Measurements from ENCODE around the gene XCL1.

XCL1 gene

DNA sequence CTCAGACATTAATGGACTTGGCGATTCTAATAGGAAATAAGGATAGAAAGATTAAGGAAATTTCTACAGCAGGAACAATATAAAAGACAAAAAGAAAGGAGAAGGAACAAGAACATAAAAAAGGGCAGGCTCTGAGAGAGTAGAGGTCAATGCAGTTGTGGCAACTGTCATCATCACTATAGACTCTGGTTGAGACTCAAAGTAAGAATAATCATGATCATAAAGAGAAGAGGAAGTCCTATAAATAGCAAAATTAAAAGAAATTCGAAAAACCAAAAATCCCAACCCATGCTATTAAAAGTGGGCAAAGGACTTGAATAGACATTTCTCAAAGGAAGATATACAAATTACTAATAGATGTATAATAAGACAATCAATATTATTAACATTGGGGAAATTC is 14.4 kb upstream of the XCL1 start:
- TF ChIP-seq GATA2 (IDR thresholded peaks at IDR 0.05; ENCODE audit: low read depth, low read length) (no peak), GATA3 (IDR thresholded peaks at IDR 0.05; ENCODE audit: low read depth, low read length) (no peak)

DNA sequence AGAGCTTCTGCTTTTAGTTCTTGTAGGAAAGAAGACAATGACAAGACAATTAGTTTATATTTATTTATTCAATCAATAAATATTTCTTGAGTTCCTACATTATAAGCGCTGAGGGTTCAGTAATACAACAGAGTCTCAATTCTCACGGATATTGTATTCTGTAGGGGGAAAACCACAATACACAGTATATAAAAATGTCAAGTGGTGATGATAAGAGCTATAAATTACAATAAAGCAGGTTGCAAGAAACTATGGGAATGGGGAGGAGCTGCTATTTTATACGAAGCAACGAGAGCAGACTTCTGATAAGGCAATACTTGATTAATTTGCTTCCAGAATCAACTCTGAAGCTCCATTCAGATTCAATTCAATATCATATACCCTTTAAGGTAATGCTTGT is 10.6 kb upstream of the XCL1 start:
- TF ChIP-seq GATA2 (IDR thresholded peaks at IDR 0.05; ENCODE audit: low read depth, low read length) (no peak), GATA3 (IDR thresholded peaks at IDR 0.05; ENCODE audit: low read depth, low read length) (no peak)

DNA sequence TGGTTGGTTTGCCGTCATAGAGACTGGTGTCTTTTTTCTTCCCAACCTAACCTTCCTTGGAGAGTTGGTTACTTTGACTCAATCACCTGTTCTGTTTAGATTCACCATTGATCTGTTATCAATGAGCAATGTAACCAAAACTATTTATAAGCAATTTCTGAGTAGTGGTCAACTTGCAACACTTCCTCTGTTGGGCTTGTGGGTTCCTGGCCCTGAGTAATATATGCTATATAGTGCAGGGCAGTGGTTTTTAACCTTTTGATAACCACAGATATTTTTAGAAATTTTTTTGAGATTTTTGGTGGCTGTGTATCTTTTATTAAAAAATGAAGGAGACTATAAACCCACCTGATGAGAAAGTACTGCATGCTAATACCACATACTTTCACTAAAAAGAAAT is 9.4 kb upstream of the XCL1 start:
- TF ChIP-seq GATA3 (IDR thresholded peaks at IDR 0.05; ENCODE audit: low read depth, low read length) (no peak), GATA2 (IDR thresholded peaks at IDR 0.05; ENCODE audit: low read depth, low read length) (no peak)

DNA sequence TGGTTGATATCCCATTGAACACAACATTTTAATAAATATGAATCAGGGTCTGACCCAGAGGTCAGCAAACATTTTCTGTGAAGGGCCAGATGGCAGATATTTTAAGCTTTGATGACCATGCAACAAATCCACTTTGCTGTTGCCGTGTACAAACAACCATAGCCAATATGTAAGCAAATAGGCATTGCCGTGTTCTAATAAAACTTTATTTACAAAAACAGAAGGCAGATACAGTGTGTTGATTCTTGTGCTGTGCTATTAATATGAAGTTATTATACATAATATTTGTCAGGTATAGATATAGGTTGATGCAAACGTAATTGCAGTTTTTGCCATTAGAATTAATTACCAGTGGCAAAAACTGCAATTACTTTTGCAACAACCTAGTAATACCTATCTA is 8.8 kb upstream of the XCL1 start:
- TF ChIP-seq GATA3 (IDR thresholded peaks at IDR 0.05; ENCODE audit: low read depth, low read length): no peak
- TF ChIP-seq GATA2 (IDR thresholded peaks at IDR 0.05; ENCODE audit: low read depth, low read length): no peak

DNA sequence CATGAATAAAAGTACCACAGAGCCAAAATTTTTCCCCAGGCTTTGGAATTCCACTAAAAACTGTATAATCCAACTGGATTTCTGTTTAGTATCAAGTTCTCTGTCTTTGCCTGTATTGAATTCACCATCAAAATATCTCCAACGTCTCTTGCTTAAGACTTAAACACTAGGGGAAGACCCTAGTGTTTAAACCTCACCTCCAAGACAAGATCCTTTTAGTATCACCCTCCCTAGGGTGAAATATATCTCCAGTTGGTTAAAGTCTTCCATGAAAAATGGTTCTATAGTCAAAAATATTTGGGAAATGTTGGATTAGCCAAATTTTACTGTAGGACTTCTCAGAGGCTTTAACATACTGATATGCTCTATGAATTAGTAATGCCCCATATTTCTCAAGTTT is 8.1 kb upstream of the XCL1 start:
- TF ChIP-seq GATA2 (IDR thresholded peaks at IDR 0.05; ENCODE audit: low read depth, low read length): no peak
- no peak for TF ChIP-seq GATA3 (IDR thresholded peaks at IDR 0.05; ENCODE audit: low read depth, low read length)

DNA sequence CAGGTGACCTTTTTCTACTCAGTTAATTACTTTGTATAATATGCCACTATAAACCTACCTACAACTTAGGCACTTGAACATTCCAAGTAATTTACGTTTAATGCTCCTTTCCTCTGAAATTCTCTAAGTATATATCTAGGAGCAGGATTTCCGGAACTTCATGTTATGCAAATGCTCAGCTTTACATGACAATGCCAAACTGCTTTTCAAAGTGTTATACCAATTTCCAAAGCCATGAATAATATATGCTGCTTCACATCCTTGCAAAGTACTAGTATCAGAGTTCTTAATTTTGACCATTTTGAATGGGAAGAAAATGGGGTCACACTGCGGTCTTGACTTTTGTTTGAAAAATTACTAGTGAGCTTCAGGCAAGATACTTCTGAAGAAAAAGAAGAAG is 5.8 kb upstream of the XCL1 start:
- no peak for TF ChIP-seq GATA2 (IDR thresholded peaks at IDR 0.05; ENCODE audit: low read depth, low read length)
- TF ChIP-seq GATA3 (IDR thresholded peaks at IDR 0.05; ENCODE audit: low read depth, low read length): no peak

DNA sequence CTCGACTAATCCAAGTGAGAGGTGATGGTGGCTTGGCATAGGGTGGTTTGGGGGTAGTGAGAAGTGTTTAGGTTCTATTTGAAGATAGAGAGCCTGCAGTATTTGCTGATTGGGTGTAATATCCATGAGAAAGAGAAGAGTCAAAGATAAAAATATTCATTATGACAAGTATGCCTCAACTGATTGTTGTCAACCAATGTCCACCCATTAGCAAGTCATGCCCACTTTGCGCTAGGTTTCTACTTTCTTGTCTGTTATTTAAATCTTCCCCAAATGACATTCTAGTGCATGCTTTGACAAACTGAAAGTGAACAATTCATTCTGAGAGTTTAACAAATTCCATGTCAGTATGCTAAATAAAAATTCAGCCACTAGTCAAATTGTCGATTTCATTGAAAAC is 3.8 kb upstream of the XCL1 start:
- no peak for TF ChIP-seq GATA2 (IDR thresholded peaks at IDR 0.05; ENCODE audit: low read depth, low read length)
- no peak for TF ChIP-seq GATA3 (IDR thresholded peaks at IDR 0.05; ENCODE audit: low read depth, low read length)

DNA sequence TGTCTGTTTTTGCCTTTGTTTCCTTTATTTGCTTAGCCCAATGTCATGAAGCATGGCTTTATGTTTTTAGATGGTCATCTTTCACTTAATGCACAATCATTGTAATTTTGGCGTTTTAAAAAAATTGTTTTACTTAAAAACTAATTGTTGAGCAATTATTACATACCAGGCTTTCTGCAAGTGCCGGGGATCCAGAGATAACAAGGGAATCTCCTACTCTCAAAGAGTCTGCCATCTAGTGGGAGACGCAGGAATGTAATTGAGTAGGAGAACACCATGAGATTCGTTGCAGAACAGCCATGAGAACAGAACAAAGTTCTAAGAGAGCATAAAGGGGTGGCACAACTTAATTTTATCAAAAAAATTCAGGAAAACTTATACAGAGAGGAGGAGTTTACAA is 2.2 kb upstream of the XCL1 start:
- 0 out of 2 replicates have a peak, but pooled peaks have one; percentile 12 for TF ChIP-seq GATA2 (IDR thresholded peaks at IDR 0.05; ENCODE audit: low read depth, low read length)

DNA sequence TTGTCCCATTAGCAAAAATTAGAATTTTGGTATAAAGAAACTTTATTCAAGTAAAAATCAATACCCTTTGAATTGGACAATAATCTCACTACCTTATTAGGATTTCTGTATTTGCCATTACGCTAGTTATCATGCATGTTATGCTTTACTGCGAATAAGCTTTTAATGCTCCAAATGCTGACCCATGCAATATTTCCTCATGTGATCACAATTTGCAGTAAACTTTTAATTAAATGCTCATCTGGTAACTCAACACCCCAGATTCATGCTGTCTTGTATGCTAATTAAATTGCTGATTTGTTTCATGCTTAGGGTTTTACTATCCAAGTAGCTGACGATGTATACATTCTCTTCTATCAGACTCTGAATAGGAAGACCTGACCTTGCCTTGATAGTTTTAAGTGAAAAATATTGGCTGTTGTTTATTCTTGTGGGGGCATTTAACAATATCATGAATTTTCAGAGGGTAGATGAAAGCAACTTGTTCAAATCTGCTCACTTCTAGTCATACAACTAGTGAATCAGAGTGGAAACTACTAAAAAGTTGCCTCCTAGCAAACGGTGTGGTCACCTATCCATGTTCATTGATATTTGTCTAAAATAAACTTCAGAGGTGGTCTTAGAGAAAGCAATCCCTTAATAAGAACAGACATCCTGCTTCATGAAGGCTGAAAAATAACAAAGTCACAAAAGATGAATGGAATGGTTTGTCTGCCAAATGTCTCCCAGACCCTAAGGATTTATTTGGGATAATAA is 5.6 kb downstream of the XCL1 start:
- TF ChIP-seq GATA3 (IDR thresholded peaks at IDR 0.05; ENCODE audit: low read depth, low read length) (no peak), GATA2 (IDR thresholded peaks at IDR 0.05; ENCODE audit: low read depth, low read length) (no peak)

DNA sequence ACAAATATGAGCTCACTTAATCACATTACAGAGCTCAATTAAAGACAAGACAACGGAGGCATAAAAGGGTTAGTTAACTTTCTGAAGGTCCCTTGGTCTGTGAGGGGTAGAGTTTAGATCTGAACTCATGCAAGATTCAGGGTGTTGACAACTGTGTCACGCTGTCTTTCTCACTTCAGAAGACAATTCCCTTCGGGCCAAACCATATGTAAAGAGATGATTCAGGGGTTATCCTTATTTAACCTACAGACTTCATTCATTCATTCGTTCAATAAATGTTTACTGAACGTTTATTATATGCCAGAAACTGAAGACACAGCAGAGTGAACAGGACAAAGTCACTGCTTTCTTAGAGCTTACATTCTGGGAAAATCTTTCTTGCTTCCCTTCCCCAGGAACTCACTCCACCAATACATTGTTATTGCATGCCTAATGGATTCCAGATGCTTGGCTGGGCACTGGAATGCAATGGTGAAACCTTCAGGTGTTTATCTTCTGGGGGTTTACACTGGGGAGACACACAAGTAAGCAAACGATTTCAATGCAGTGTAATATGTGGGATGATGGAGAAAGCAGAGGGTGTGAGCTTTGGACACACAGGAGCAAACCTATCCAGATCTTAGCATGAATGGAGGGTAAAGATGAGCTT is 6.4 kb downstream of the XCL1 start:
- TF ChIP-seq GATA2 (IDR thresholded peaks at IDR 0.05; ENCODE audit: low read depth, low read length) (no peak), GATA3 (IDR thresholded peaks at IDR 0.05; ENCODE audit: low read depth, low read length) (no peak)

DNA sequence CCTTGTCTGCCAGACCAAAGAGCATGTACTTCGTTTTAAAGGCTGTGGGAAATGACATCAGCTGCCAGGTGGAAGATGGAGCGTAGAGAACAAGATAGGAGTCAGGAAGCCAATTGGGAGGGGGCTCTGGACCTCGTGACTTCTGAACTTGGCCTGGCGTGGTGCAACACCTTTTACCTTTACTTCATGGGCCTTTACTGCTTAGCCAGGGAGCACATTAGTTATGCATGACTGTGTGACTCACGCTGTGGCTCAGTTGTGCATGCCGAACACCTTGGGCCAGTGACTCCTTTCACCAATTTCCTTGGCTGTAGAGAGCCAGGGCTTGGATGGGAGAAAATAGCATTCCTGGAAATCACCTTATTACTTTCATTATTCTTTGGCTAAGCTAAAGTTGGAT is 7.2 kb downstream of the XCL1 start:
- TF ChIP-seq GATA2 (IDR thresholded peaks at IDR 0.05; ENCODE audit: low read depth, low read length) (no peak), GATA3 (IDR thresholded peaks at IDR 0.05; ENCODE audit: low read depth, low read length) (no peak)

DNA sequence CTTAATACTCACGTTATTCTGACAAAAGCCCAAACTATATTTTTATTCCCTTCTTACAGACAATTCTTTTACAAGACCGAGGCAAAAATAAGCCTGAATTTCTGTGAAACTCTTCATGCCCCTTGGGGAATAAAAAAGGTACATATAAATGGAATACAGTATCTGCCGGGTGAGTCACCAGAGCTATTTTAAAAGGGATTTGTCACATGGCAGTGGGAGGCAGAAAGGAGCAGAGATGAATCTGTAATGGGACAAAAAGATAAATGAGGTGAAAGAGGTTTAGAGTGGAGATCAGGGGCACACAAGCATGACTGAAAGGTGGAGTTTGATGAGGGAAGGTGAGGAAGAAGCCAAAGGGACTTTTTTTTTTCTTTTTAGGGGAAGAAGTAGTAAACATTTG is 8.8 kb downstream of the XCL1 start:
- no peak for TF ChIP-seq GATA3 (IDR thresholded peaks at IDR 0.05; ENCODE audit: low read depth, low read length)
- no peak for TF ChIP-seq GATA2 (IDR thresholded peaks at IDR 0.05; ENCODE audit: low read depth, low read length)

DNA sequence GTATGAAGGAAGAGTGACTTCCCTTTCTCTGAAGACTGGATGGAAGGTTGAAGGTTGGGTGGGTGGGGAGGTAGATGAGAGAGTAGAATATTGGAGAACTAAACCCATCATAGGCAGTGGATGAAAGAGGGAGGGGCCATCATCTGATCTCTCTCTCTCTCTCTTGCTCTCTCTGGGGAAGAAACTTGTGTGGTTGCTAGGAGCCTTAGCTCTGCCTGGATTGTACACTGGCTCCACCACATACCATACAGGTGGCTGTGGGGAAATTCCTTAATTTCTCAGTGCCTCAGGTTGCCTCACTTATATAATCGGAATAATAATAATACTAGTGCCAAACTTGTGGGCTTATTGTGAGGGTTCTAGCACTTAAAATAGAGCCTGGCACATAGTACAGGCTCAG is 9.5 kb downstream of the XCL1 start:
- no peak for TF ChIP-seq GATA3 (IDR thresholded peaks at IDR 0.05; ENCODE audit: low read depth, low read length)
- no peak for TF ChIP-seq GATA2 (IDR thresholded peaks at IDR 0.05; ENCODE audit: low read depth, low read length)

DNA sequence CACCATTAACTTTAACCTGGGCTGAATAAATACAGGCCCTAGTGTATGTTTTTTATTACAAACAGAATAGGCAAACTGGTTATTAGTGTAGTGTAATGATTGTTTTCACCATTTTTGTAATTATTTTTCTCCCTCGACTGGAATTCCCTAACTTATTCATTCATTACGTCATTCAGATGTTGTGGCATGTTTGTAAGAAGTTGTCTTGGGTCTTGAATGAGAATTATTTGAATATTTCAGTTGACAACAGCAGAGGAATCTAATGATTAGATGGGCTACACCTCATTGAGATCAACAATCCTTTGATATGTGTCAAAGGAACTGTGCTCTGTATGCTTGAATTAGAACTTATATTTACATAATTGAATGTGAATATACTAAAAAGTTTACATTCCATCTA is 12.8 kb downstream of the XCL1 start:
- TF ChIP-seq GATA3 (IDR thresholded peaks at IDR 0.05; ENCODE audit: low read depth, low read length) (no peak), GATA2 (IDR thresholded peaks at IDR 0.05; ENCODE audit: low read depth, low read length) (no peak)

DNA sequence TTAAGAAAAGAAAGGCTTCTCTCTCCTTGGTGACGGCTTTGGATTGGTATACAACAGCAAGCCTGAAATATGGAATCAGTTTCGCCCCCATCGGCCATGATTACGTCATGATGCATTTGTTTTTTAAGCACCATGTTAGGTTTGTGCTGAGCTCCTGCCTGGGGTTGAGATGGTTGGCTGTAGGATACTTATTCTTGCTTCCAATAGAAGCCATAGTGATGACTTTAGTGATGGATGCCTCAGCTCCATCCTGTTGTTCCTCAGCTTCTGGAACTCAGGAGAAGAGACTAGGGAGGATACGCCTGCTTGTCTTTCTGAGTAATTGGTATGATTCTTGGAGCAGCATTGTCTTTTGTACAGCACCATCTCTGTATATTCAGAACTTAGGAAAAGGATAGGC is 14.7 kb downstream of the XCL1 start:
- no peak for TF ChIP-seq GATA2 (IDR thresholded peaks at IDR 0.05; ENCODE audit: low read depth, low read length)
- no peak for TF ChIP-seq GATA3 (IDR thresholded peaks at IDR 0.05; ENCODE audit: low read depth, low read length)
